ENCODE measurements around the gene LDB2. TPM values are rescaled to one million over a fixed set of nuclear protein-coding genes. Genes with fewer than 3 reads are reported as not detected.

The LDB2 gene
- total RNA-seq, 6 experiments from 2014 or later: 24.2 to 40.4 (median 31.7) TPM

GRCh38 chr4:16484711-16485110, 413.7 kb downstream of the LDB2 start:
- H3K27ac Mint-ChIP-seq: no peak overlapping the region
- peaks cover 4% of the 10 kb centered on the region; the same call in 1 of the 2 replicates for H3K36me3 Mint-ChIP-seq (ENCODE audit: low read depth)
- no peak for DNase-seq
- peaks cover 8% of the 10 kb centered on the region for H3K27me3 Mint-ChIP-seq (ENCODE audit: insufficient read depth)
- peaks cover 4% of the 10 kb centered on the region; the same call in 1 of the 2 replicates for H3K9me3 Mint-ChIP-seq
- H3K4me3 Mint-ChIP-seq: no peak overlapping the region
- H3K4me1 Mint-ChIP-seq (ENCODE audit: low read depth): no peaks in the 10 kb centered on the region
- TF ChIP-seq, protein P1, sequence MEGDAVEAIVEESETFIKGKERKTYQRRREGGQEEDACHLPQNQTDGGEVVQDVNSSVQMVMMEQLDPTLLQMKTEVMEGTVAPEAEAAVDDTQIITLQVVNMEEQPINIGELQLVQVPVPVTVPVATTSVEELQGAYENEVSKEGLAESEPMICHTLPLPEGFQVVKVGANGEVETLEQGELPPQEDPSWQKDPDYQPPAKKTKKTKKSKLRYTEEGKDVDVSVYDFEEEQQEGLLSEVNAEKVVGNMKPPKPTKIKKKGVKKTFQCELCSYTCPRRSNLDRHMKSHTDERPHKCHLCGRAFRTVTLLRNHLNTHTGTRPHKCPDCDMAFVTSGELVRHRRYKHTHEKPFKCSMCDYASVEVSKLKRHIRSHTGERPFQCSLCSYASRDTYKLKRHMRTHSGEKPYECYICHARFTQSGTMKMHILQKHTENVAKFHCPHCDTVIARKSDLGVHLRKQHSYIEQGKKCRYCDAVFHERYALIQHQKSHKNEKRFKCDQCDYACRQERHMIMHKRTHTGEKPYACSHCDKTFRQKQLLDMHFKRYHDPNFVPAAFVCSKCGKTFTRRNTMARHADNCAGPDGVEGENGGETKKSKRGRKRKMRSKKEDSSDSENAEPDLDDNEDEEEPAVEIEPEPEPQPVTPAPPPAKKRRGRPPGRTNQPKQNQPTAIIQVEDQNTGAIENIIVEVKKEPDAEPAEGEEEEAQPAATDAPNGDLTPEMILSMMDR (IDR thresholded peaks at IDR 0.05): no peak

DNA sequence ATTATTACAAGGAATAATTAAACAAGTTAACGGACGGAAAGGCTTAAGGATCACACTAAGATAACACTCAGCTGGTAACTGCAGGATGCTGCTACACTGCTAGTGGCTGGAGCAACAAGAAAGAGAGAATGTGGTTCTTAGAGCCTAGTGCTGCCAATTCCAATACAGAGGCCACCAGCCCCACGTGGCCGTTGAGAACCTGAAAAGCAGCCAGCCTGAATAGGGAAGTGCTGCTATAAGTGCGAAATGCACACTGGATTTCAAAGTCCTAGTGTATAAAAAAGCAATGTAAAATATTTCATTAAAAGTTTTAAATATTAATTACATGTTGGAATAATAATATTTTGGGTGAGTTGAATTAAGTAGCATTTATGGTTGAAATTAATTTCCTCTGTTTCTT, 414.9 kb downstream of the LDB2 start:
- Mint-ChIP-seq H3K36me3 (ENCODE audit: low read depth) (peaks cover 4% of the 10 kb centered on the region; the same call in 1 of the 2 replicates), H3K27me3 (ENCODE audit: insufficient read depth) (peaks cover 8% of the 10 kb centered on the region), H3K4me1 (ENCODE audit: low read depth) (no peaks in the 10 kb centered on the region), H3K4me3 (no peak overlapping the region), H3K27ac (no peak overlapping the region), H3K9me3 (peaks cover 4% of the 10 kb centered on the region; the same call in 1 of the 2 replicates)
- DNase-seq: no peak
- TF ChIP-seq, protein P1 (IDR thresholded peaks at IDR 0.05): no peak

DNA sequence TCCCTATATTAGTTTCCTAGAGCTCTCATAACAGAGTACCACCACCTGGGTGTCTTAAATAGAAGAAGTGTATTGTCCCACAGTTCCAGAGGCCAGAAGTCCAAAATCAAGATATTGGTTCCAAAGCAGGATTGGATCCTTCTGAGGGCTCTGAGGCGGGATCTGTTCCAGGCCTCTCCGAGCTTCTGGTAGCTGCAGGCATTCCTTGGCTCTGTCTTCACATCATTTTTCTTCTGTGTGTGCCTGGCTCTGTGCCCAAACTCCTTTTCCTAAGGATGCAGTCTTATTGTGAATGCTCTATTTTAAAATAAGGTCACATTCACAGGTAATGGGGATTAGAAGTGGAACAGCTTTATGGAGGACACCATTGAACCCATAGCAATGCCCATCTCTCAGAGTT, 418.4 kb downstream of the LDB2 start:
- TF ChIP-seq, protein P1 (IDR thresholded peaks at IDR 0.05): no peak
- DNase-seq: no peak
- Mint-ChIP-seq H3K27ac (no peak overlapping the region), H3K27me3 (ENCODE audit: insufficient read depth) (peaks cover 17% of the 10 kb centered on the region), H3K4me1 (ENCODE audit: low read depth) (no peaks in the 10 kb centered on the region), H3K9me3 (no peaks in the 10 kb centered on the region), H3K4me3 (no peak overlapping the region), H3K36me3 (ENCODE audit: low read depth) (no peaks in the 10 kb centered on the region)

DNA sequence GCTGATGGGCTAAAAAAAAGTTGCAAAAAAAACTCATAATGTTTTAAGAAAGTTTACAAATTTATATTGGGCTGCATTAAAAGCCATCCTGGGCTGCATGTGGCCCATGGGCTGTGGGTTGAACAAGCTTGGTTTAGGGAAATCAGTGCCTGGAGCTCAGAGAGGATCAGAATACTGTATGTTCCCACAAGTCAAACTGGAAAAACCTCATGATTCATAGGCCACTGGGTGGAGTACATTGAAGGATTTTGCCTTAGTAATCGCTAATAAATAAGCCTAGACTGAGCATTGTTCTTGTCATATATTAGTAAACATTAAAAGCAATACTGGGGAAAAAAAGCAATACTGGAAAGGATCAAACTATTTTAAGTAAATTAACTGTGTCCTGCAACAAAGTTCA, 425.9 kb downstream of the LDB2 start:
- H3K27ac Mint-ChIP-seq: no peak overlapping the region
- no peak overlapping the region for H3K4me3 Mint-ChIP-seq
- TF ChIP-seq, protein P1 (IDR thresholded peaks at IDR 0.05): no peak
- H3K9me3 Mint-ChIP-seq: peaks cover 15% of the 10 kb centered on the region
- H3K27me3 Mint-ChIP-seq (ENCODE audit: insufficient read depth): peaks cover 6% of the 10 kb centered on the region
- no peak for DNase-seq
- peaks cover 12% of the 10 kb centered on the region for H3K36me3 Mint-ChIP-seq (ENCODE audit: low read depth)
- no peaks in the 10 kb centered on the region for H3K4me1 Mint-ChIP-seq (ENCODE audit: low read depth)

DNA sequence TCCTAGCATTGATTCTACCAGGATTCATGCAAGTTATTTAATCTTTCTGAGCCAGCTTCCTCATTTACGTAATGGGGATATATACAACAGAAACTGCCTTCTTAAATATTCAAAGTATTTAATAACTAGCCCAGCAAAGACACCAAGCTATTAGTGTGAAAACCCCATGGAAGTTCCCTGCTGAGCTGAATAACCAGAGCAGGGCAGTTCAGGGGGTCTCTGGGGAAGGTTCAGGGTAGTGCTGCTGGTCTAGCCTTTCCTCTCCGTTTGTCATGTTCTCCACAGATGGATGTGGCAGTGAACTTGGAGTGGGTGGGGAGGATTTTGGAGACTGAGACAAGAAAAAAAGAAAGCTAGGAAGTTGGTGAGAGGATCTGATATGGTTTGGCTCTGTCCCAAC, 431.4 kb downstream of the LDB2 start:
- no peak overlapping the region for H3K4me3 Mint-ChIP-seq
- no peaks in the 10 kb centered on the region for H3K36me3 Mint-ChIP-seq (ENCODE audit: low read depth)
- TF ChIP-seq, protein P1 (IDR thresholded peaks at IDR 0.05): no peak
- H3K27ac Mint-ChIP-seq: no peak overlapping the region
- DNase-seq: no peak
- peaks cover 6% of the 10 kb centered on the region for H3K27me3 Mint-ChIP-seq (ENCODE audit: insufficient read depth)
- H3K4me1 Mint-ChIP-seq (ENCODE audit: low read depth): no peaks in the 10 kb centered on the region
- H3K9me3 Mint-ChIP-seq: no peaks in the 10 kb centered on the region

GRCh38 chr4:16466581-16466980, 431.9 kb downstream of the LDB2 start:
- TF ChIP-seq, protein P1 (IDR thresholded peaks at IDR 0.05): no peak
- no peak for DNase-seq

More at GRCh38 chr4:16466581-16466980, 431.9 kb downstream of the LDB2 start:
- H3K4me3 Mint-ChIP-seq: no peak overlapping the region
- peaks cover 3% of the 10 kb centered on the region for H3K4me1 Mint-ChIP-seq (ENCODE audit: low read depth)
- no peaks in the 10 kb centered on the region for H3K36me3 Mint-ChIP-seq (ENCODE audit: low read depth)
- H3K9me3 Mint-ChIP-seq: no peaks in the 10 kb centered on the region
- H3K27me3 Mint-ChIP-seq (ENCODE audit: insufficient read depth): peaks cover 6% of the 10 kb centered on the region
- H3K27ac Mint-ChIP-seq: no peak overlapping the region
